ENCODE data around the gene ZNF488.

The ZNF488 gene

DNA sequence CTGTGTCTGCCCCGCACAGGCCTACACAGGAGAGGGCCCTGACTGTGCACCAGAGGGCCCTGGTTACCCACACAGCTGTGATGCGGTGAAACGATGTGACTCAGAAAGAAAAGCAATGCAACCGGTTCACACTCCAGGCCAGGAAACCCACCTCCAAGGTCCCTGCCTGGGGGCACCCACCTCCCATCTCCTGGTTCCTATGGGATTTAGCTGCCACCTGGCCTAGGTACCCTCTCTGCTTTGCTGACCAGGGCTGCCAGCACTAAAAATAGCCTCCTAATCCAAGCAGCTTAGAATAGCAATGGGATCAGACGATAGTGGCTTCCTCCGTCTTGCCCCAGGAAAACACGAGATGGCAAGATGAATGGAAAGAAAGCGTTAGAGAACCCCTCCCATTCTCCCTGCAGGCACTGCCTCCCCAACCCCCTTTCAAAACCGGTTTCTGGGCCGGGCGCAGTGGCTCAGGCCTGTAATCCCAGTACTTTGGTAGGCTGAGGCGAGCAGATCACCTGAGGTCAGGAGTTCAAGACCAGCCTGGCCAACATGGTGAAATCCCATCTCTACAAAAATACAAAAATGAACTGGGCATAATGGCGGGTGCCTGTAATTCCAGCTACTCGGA is 23.6 kb downstream of the ZNF488 start:
- Histone ChIP-seq H3K27ac (ENCODE audit: low read depth, low read length) (no peak overlapping the region), H3K9me3 (ENCODE audit: control insufficient read depth, insufficient read depth, low read length) (no peaks in the 10 kb centered on the region), H4K20me1 (ENCODE audit: control insufficient read depth, insufficient read depth, low read depth, low read length) (no peaks in the 10 kb centered on the region), H3K27me3 (ENCODE audit: control insufficient read depth, low read length) (no peaks in the 10 kb centered on the region), H3K4me1 (ENCODE audit: control insufficient read depth, low read length) (no peaks in the 10 kb centered on the region), H3F3A (ENCODE audit: control insufficient read depth, insufficient read depth) (no peaks in the 10 kb centered on the region), H3K9me2 (replicated peaks; ENCODE audit: control insufficient read depth, low read length) (no peaks in the 10 kb centered on the region), H3K36me3 (ENCODE audit: control insufficient read depth, low read length) (no peaks in the 10 kb centered on the region), H3K4me2 (ENCODE audit: low read length) (no peak overlapping the region), H3K79me2 (ENCODE audit: control insufficient read depth, low read length) (no peaks in the 10 kb centered on the region), H3K4me3 (ENCODE audit: low read length) (no peak overlapping the region)
- TF ChIP-seq CTCF (IDR thresholded peaks at IDR 0.05; ENCODE audit: low read depth, low read length, poor library complexity, severe bottlenecking) (no peak), EZH2phosphoT487 (IDR thresholded peaks at IDR 0.05; ENCODE audit: borderline replicate concordance, low read length) (no peak)

GRCh38 chr10:47359626-47360418 is 24.3 kb downstream of the ZNF488 start:
- H3K4me1 ChIP-seq (ENCODE audit: control insufficient read depth, low read length): no peaks in the 10 kb centered on the region
- no peaks in the 10 kb centered on the region for H3K36me3 ChIP-seq (ENCODE audit: control insufficient read depth, low read length)
- no peaks in the 10 kb centered on the region for H3F3A ChIP-seq (ENCODE audit: control insufficient read depth, insufficient read depth)
- H3K9me2 ChIP-seq (replicated peaks; ENCODE audit: control insufficient read depth, low read length): no peaks in the 10 kb centered on the region
- no peaks in the 10 kb centered on the region for H3K27me3 ChIP-seq (ENCODE audit: control insufficient read depth, low read length)
- H3K4me3 ChIP-seq (ENCODE audit: low read length): no peak overlapping the region
- no peak overlapping the region for H3K4me2 ChIP-seq (ENCODE audit: low read length)
- no peaks in the 10 kb centered on the region for H3K9me3 ChIP-seq (ENCODE audit: control insufficient read depth, insufficient read depth, low read length)
- TF ChIP-seq CTCF (IDR thresholded peaks at IDR 0.05; ENCODE audit: low read depth, low read length, poor library complexity, severe bottlenecking): no peak
- TF ChIP-seq EZH2phosphoT487 (IDR thresholded peaks at IDR 0.05; ENCODE audit: borderline replicate concordance, low read length): no peak
- no peaks in the 10 kb centered on the region for H3K79me2 ChIP-seq (ENCODE audit: control insufficient read depth, low read length)
- no peaks in the 10 kb centered on the region for H4K20me1 ChIP-seq (ENCODE audit: control insufficient read depth, insufficient read depth, low read depth, low read length)
- no peak overlapping the region for H3K27ac ChIP-seq (ENCODE audit: low read depth, low read length)

DNA sequence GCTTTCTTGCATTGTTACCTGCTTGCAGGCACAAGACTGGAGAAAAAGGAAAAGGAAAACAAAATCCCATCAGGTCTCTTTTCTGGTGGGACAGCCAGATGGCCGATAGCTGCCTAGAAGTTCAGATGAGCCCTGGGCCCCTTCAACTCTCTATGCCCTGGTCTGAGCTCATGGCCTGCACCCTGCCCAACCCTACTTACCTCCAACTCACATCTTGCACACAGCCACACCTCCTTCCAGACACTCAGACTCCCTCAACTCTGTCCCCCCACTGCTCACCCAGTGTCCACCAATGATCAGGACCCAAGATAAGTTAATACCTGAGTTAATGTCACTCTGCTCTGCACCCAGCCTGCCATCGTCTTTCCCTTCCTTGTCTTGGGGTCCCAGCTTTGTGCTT is 25.0 kb downstream of the ZNF488 start:
- no peak for TF ChIP-seq CTCF (IDR thresholded peaks at IDR 0.05; ENCODE audit: low read depth, low read length, poor library complexity, severe bottlenecking)
- TF ChIP-seq EZH2phosphoT487 (IDR thresholded peaks at IDR 0.05; ENCODE audit: borderline replicate concordance, low read length): no peak
- Histone ChIP-seq H3K27ac (ENCODE audit: low read depth, low read length) (no peak overlapping the region), H3K36me3 (ENCODE audit: control insufficient read depth, low read length) (no peaks in the 10 kb centered on the region), H3K4me2 (ENCODE audit: low read length) (no peak overlapping the region), H3K9me3 (ENCODE audit: control insufficient read depth, insufficient read depth, low read length) (no peaks in the 10 kb centered on the region), H3K9me2 (replicated peaks; ENCODE audit: control insufficient read depth, low read length) (no peaks in the 10 kb centered on the region), H3K79me2 (ENCODE audit: control insufficient read depth, low read length) (no peaks in the 10 kb centered on the region), H3K4me3 (ENCODE audit: low read length) (no peak overlapping the region), H3K4me1 (ENCODE audit: control insufficient read depth, low read length) (no peaks in the 10 kb centered on the region), H3F3A (ENCODE audit: control insufficient read depth, insufficient read depth) (no peaks in the 10 kb centered on the region), H3K27me3 (ENCODE audit: control insufficient read depth, low read length) (no peaks in the 10 kb centered on the region), H4K20me1 (ENCODE audit: control insufficient read depth, insufficient read depth, low read depth, low read length) (no peaks in the 10 kb centered on the region)
